C4-2B (cell line): Measurements from ENCODE around the gene APC2.

ENCODE experiments used
- ZFX ChIP-seq: fragments of 450-650 bp; IDR thresholded peaks from 2 replicates; pipeline ENCODE4 v1.6.1; 2017
- TF ChIP-seq, protein P1 (sequence below): fragments of 450-650 bp; conservative IDR thresholded peaks from 2 replicates; pipeline ENCODE4 v1.5.1; 2017; ENCODE audit warnings: mild to moderate bottlenecking

DNA sequence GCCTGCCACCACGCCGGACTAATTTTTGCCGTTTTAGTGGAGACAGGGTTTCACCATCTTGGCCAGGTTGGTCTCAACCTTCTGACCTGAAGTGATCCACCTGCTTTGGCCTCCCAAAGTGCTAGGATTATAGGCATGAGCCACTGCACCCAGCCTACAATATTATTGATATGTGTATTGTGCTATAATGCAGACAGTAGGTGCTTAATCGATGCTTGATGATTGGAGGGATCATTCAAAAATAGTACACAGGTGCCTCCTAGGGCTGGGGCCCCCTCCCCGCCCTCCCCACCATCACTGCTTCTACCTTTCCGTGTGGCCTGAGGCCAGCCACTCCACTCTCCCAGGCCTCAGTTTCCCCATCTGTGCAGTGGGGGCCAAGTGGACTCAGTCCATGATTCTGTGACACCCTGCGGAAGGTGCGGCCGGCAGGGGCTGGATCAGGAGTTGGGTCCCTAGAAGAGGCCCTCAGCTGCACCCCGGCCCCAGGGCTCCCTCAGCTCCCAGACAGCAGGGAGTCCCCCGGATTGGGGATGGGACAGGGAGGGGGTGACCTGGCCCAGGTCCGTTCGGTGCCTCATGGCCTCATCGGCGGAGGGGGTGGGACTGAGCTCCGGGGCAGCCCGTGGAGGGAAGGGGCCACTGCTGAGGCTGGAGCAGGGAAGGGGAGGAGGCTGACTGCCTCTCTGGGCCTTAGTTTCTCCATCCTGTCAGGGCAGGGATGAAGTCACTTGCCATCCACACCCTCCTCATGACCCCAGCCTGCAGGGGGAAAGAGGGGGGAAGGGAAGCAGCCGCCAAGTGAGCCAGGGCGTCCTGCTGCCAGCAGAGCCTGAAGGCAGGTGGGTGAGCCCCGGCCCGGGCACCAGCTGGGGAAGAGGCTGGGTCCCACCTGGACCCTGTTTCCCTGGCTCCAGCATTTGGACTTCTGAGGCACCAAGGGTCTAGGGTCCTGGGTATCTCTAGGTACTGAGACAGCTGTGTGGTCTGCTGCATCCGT, 61.7 kb downstream of the APC2 start:
- TF ChIP-seq, protein P1, sequence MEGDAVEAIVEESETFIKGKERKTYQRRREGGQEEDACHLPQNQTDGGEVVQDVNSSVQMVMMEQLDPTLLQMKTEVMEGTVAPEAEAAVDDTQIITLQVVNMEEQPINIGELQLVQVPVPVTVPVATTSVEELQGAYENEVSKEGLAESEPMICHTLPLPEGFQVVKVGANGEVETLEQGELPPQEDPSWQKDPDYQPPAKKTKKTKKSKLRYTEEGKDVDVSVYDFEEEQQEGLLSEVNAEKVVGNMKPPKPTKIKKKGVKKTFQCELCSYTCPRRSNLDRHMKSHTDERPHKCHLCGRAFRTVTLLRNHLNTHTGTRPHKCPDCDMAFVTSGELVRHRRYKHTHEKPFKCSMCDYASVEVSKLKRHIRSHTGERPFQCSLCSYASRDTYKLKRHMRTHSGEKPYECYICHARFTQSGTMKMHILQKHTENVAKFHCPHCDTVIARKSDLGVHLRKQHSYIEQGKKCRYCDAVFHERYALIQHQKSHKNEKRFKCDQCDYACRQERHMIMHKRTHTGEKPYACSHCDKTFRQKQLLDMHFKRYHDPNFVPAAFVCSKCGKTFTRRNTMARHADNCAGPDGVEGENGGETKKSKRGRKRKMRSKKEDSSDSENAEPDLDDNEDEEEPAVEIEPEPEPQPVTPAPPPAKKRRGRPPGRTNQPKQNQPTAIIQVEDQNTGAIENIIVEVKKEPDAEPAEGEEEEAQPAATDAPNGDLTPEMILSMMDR, result no peak
- no peak for TF ChIP-seq ZFX
